ENCODE results near the gene TWNK. TPM values are rescaled to one million over a fixed set of nuclear protein-coding genes. Genes with fewer than 3 reads are reported as not detected.

TWNK gene
- total and polyA plus RNA-seq, 2 of the 4 experiments (the other 2 are of a cell fraction): 7.7 to 8.8 TPM

- peak overlapping the region; percentile 71; the same call in 1 of the 2 replicates for H3K56ac ChIP-seq (ENCODE audit: extremely low read depth, insufficient read depth, low read length)
- ATAC-seq (ENCODE audit: low read depth): peak; percentile 81
- POLR2A ChIA-PET (ENCODE audit: unreplicated experiment): no interaction called here
- H4K91ac ChIP-seq (ENCODE audit: insufficient read depth, low read depth, low read length): peak overlapping the region; percentile 55
- DNase-seq: peak; percentile 95
- H3K9ac ChIP-seq (ENCODE audit: low read depth, low read length): no peak overlapping the region; the same call in 1 of the 2 replicates
- peak overlapping the region; percentile 72 for H2BK5ac ChIP-seq (ENCODE audit: low read depth, low read length, poor library complexity, severe bottlenecking)
- H2AK9ac ChIP-seq (replicated peaks; ENCODE audit: low read depth, low read length, poor library complexity): peak overlapping the region; percentile 94
- H3K36me3 ChIP-seq (ENCODE audit: control insufficient read depth, insufficient read depth, low read length): no peaks in the 10 kb centered on the region
- intact Hi-C loops (cut with micrococcal nuclease) (loop anchor here (1.0 to 10.0 kb wide), 3 partner anchors 14 to 448 kb away; no protein-coding TSS in a partner anchor), dilution Hi-C loops (cut with HindIII; ENCODE audit: low sequenced_read_pairs, unreplicated experiment) (no loop called here), in situ Hi-C loops (cut with MboI; ENCODE audit: low sequenced_read_pairs) (no loop called here)
- peak overlapping the region; percentile 59 for H3K4me2 ChIP-seq (ENCODE audit: low read depth, low read length)
- peak overlapping the region; percentile 25; the same call in 1 of the 2 replicates for H3K18ac ChIP-seq (ENCODE audit: low read depth, low read length)
- peak overlapping the region; percentile 22 for H3K27ac ChIP-seq (ENCODE audit: insufficient read depth, low read length)
- peak overlapping the region; percentile 51 for H2BK20ac ChIP-seq (ENCODE audit: low read depth, low read length)
- BruUV-seq (replicated peaks): no TSS peak
- peak overlapping the region; percentile 41 for H2BK120ac ChIP-seq (ENCODE audit: low read depth, low read length)
- no peak overlapping the region; the same call in 1 of the 2 replicates for H3K4me3 ChIP-seq (ENCODE audit: insufficient read depth, low read depth, low read length)
- H3K23ac ChIP-seq (ENCODE audit: low read depth, low read length): peak overlapping the region; percentile 6; the same call in 1 of the 2 replicates
- H3K27me3 ChIP-seq (ENCODE audit: control insufficient read depth, insufficient read depth, low read length): no peaks in the 10 kb centered on the region
- H2AFZ ChIP-seq (replicated peaks; ENCODE audit: low read length, poor library complexity): peak overlapping the region; percentile 89
- peaks cover 10% of the 10 kb centered on the region; the same call in 1 of the 2 replicates for H4K20me1 ChIP-seq (ENCODE audit: insufficient read depth, low read length)
- H3K79me1 ChIP-seq (ENCODE audit: low read depth in 1 of 2, low read length in 2 of 2): peaks cover 3 to 21% of the 10 kb centered on the region in 2 experiments; a peak in 2 of 4 replicates
- peak overlapping the region; percentile 62 to 65 for H4K8ac ChIP-seq (ENCODE audit: low read depth in 2 of 2, low read length in 2 of 2)
- peak overlapping the region; percentile 25 for H3K14ac ChIP-seq (replicated peaks; ENCODE audit: low read depth, low read length)
- H3K9me3 ChIP-seq (ENCODE audit: control insufficient read depth, insufficient read depth, low read length): no peaks in the 10 kb centered on the region
- peak overlapping the region; percentile 18; the same call in 2 of the 3 replicates for H2BK15ac ChIP-seq (ENCODE audit: low read depth, low read length)
- H3K9me1 ChIP-seq (ENCODE audit: insufficient read depth, low read length): peaks cover 23% of the 10 kb centered on the region
- peaks cover 33% of the 10 kb centered on the region for H3K4me1 ChIP-seq (ENCODE audit: control insufficient read depth, insufficient read depth, low read length)
- H3K4ac ChIP-seq (ENCODE audit: low read depth, low read length): peak overlapping the region; percentile 56
- CTCF ChIA-PET: interaction anchor here (1.5 to 2.0 kb wide), 3 partner anchors 11 to 15 kb away, joined by 5 to 13 read pairs (median 10); partner anchors contain the start of gene LZTS2
- peak overlapping the region; percentile 66 for H2AK5ac ChIP-seq (ENCODE audit: low read depth, low read length)
- 17% methylated on average over 1 of the region's 14 CpGs; no CpG with 5 or more reads in 1 of the 2 experiments for WGBS, 2 experiments (ENCODE audit: extremely low coverage in 2 of 2, insufficient read length in 1 of 2)
- H4K5ac ChIP-seq (ENCODE audit: low read depth, low read length): peak overlapping the region; percentile 19; the same call in 1 of the 2 replicates
- TF ChIP-seq BHLHE40 (IDR thresholded peaks at IDR 0.05; ENCODE audit: low read depth, low read length): peak; percentile 79
- no peak for TF ChIP-seq CEBPB (IDR thresholded peaks at IDR 0.05; ENCODE audit: low read depth, low read length)
- peak; percentile 45 for TF ChIP-seq RCOR1 (IDR thresholded peaks at IDR 0.05; ENCODE audit: insufficient replicate concordance, low read length)
- TF ChIP-seq MAFK (IDR thresholded peaks at IDR 0.05; ENCODE audit: low read depth, low read length): no peak
- TF ChIP-seq RAD21 (IDR thresholded peaks at IDR 0.05; ENCODE audit: low read length): peak; percentile 70
- TF ChIP-seq MAZ (IDR thresholded peaks at IDR 0.05; ENCODE audit: borderline replicate concordance, low read depth, low read length): peak; percentile 41; the same call in 1 of the 2 replicates
- 0 out of 2 replicates have a peak, but pooled peaks have one; percentile 13 for TF ChIP-seq USF2 (IDR thresholded peaks at IDR 0.05; ENCODE audit: low read depth, low read length)
- no peak for TF ChIP-seq POLR2A (IDR thresholded peaks at IDR 0.05; ENCODE audit: low read depth, low read length)
- peak; percentile 69; the same call in 1 of the 2 replicates for TF ChIP-seq MXI1 (IDR thresholded peaks at IDR 0.05; ENCODE audit: borderline replicate concordance, low read depth, low read length)
- TF ChIP-seq CTCF (conservative IDR thresholded peaks at IDR 0.05; ENCODE audit: low read depth, low read length): peak; percentile 90
- TF ChIP-seq ELK1 (IDR thresholded peaks at IDR 0.05; ENCODE audit: borderline replicate concordance, low read depth, low read length): no peak
- peak; percentile 81 for TF ChIP-seq SMC3 (IDR thresholded peaks at IDR 0.05; ENCODE audit: low read depth, low read length)
Measured at GRCh38 chr10:101012525-101013364, 25.4 kb downstream of the TWNK start.
